Mesothelial cell of epicardium (in vitro differentiated cells): Measurements from ENCODE around the gene CD6. TPM values are rescaled to one million over a fixed set of nuclear protein-coding genes. Genes with fewer than 3 reads are reported as not detected.

Experiments
- DNase-seq, 2 experiments: peaks; one replicate each; pipeline ENCODE4 v3.0.0; 2021; ENCODE audit warnings: low spot score in 2 of 2; ENCODE audit not compliant: unreplicated experiment in 2 of 2
- H3K27ac Mint-ChIP-seq: 2 replicates; pipeline ENCODE4 v1.8.0; 2021; ENCODE audit warnings: mixed read lengths
- H3K27me3 Mint-ChIP-seq: 2 replicates; pipeline ENCODE4 v1.8.0; 2021; ENCODE audit warnings: low read depth, mixed read lengths
- H3K36me3 Mint-ChIP-seq: 2 replicates; pipeline ENCODE4 v1.8.0; 2021; ENCODE audit warnings: mixed read lengths
- H3K4me1 Mint-ChIP-seq: 2 replicates; pipeline ENCODE4 v1.8.0; 2021; ENCODE audit warnings: mixed read lengths
- H3K4me3 Mint-ChIP-seq: 2 replicates; pipeline ENCODE4 v1.8.0; 2021; ENCODE audit warnings: mild to moderate bottlenecking, moderate library complexity, mixed read lengths
- H3K9me3 Mint-ChIP-seq: 2 replicates; pipeline ENCODE4 v1.8.0; 2021; ENCODE audit warnings: mixed read lengths
- CTCF ChIP-seq: fragments of 200-600 bp; sonication (generic); IDR thresholded peaks from one replicate; pipeline ENCODE4 v1.5.0; 2021; ENCODE audit warnings: antibody characterized with exemption; ENCODE audit not compliant: unreplicated experiment
- total RNA-seq: library from RNA; stranded (reverse); gene quantifications from 3 replicates; pipeline ENCODE4 v1.2.1, GENCODE V29; 2021

The CD6 gene
- total RNA-seq, 1 donor from 2014 or later = 0.31 TPM

GRCh38 chr11:60932605-60933356 lies 38.7 kb upstream of the CD6 start:
- H3K27ac Mint-ChIP-seq = no peak overlapping the region
- no peak for TF ChIP-seq CTCF
- no peak for DNase-seq
- H3K9me3 Mint-ChIP-seq = no peaks in the 10 kb centered on the region
- no peak overlapping the region for H3K4me3 Mint-ChIP-seq
- peaks cover 17% of the 10 kb centered on the region for H3K36me3 Mint-ChIP-seq
- H3K4me1 Mint-ChIP-seq = no peaks in the 10 kb centered on the region
- no peaks in the 10 kb centered on the region for H3K27me3 Mint-ChIP-seq

- DNase-seq = no peak
- TF ChIP-seq CTCF = no peak
- Mint-ChIP-seq H3K27me3 (no peaks in the 10 kb centered on the region), H3K4me1 (no peaks in the 10 kb centered on the region), H3K27ac (no peak overlapping the region), H3K4me3 (no peak overlapping the region), H3K9me3 (no peaks in the 10 kb centered on the region), H3K36me3 (peaks cover 15% of the 10 kb centered on the region)
Observed at GRCh38 chr11:60933416-60934123, 37.9 kb upstream of the CD6 start.

- Mint-ChIP-seq H3K4me3 (no peak overlapping the region), H3K9me3 (no peaks in the 10 kb centered on the region), H3K27ac (no peak overlapping the region), H3K36me3 (peaks cover 14% of the 10 kb centered on the region), H3K4me1 (no peaks in the 10 kb centered on the region), H3K27me3 (no peaks in the 10 kb centered on the region)
- TF ChIP-seq CTCF = no peak
- DNase-seq = no peak
Observed at GRCh38 chr11:60934124-60934789, 37.2 kb upstream of the CD6 start.

- H3K27me3 Mint-ChIP-seq = no peaks in the 10 kb centered on the region
- H3K36me3 Mint-ChIP-seq = peaks cover 7% of the 10 kb centered on the region
- TF ChIP-seq CTCF = no peak
- H3K4me1 Mint-ChIP-seq = peaks cover 1% of the 10 kb centered on the region
- no peaks in the 10 kb centered on the region for H3K9me3 Mint-ChIP-seq
- DNase-seq = no peak
- H3K27ac Mint-ChIP-seq = no peak overlapping the region
- no peak overlapping the region for H3K4me3 Mint-ChIP-seq
Observed at GRCh38 chr11:60934790-60935605, 36.5 kb upstream of the CD6 start.

- no peaks in the 10 kb centered on the region for H3K27me3 Mint-ChIP-seq
- no peak overlapping the region for H3K4me3 Mint-ChIP-seq
- peaks cover 2% of the 10 kb centered on the region for H3K4me1 Mint-ChIP-seq
- no peaks in the 10 kb centered on the region for H3K9me3 Mint-ChIP-seq
- no peak overlapping the region for H3K27ac Mint-ChIP-seq
- peaks cover 5% of the 10 kb centered on the region for H3K36me3 Mint-ChIP-seq
- no peak for TF ChIP-seq CTCF
- no peak for DNase-seq
Observed at GRCh38 chr11:60935676-60936442, 35.6 kb upstream of the CD6 start.
